IMR-90 (cell line): ENCODE data around the gene FER1L5. TPM values are rescaled to one million over a fixed set of nuclear protein-coding genes. Genes with fewer than 3 reads are reported as not detected.
A peak's percentile ranks its signal among the peaks of the same experiment; 100 is the strongest.

Experiments used
- ATAC-seq: fragments of 200-7000 bp; cut with Tn5 transposase; 2 replicates; pipeline ENCODE4 v1.9.1; 2020; ENCODE audit warnings: low read depth, mild to moderate bottlenecking, moderate library complexity
- BruUV-seq: library from RNA; stranded (reverse); fragments of 400-500 nt; replicated peaks from 2 replicates; lab custom pipeline; 2021; lab: Mats Ljungman, UMichigan
- CTCF ChIA-PET: fragments of 300-600 bp; formaldehyde crosslinking; extraction: SDS; loops from one replicate; lab custom pipeline; 2021; ENCODE audit warnings: antibody characterized with exemption; lab: Yijun Ruan, JAX
- POLR2A ChIA-PET: fragments of 300-600 bp; sonication (Branson Sonifier 250); formaldehyde crosslinking; loops from one replicate; lab custom pipeline; 2022; ENCODE audit warnings: antibody characterized with exemption; ENCODE audit not compliant: unreplicated experiment; lab: Charles Lee
- DNase-seq: peaks from one replicate; pipeline ENCODE4 v3.0.0; 2013
- H2AFZ ChIP-seq: replicated peaks from 2 replicates; pipeline ENCODE3; 2013; ENCODE audit warnings: low read length, mild to moderate bottlenecking; ENCODE audit not compliant: poor library complexity
- H2AK5ac ChIP-seq: 2 replicates; pipeline ENCODE4 v1.6.1; 2013; ENCODE audit warnings: low read depth, low read length, inconsistent platforms
- H2AK9ac ChIP-seq: replicated peaks from 2 replicates; pipeline ENCODE3; 2013; ENCODE audit warnings: mild to moderate bottlenecking, low read depth, low read length, moderate library complexity; ENCODE audit not compliant: poor library complexity
- H2BK120ac ChIP-seq: 2 replicates; pipeline ENCODE4 v1.6.1; 2013; ENCODE audit warnings: low read depth, low read length, inconsistent platforms
- H2BK15ac ChIP-seq: 3 replicates; pipeline ENCODE4 v1.6.1; 2013; ENCODE audit warnings: low read depth, low read length, inconsistent platforms
- H2BK20ac ChIP-seq: 2 replicates; pipeline ENCODE4 v1.6.1; 2013; ENCODE audit warnings: low read depth, mild to moderate bottlenecking, inconsistent platforms, low read length, moderate library complexity
- H2BK5ac ChIP-seq: 2 replicates; pipeline ENCODE4 v1.6.1; 2013; ENCODE audit warnings: mild to moderate bottlenecking, low read depth, low read length, inconsistent platforms; ENCODE audit not compliant: poor library complexity, severe bottlenecking
- H3K14ac ChIP-seq: replicated peaks from 2 replicates; pipeline ENCODE4 v1.6.1; 2013; ENCODE audit warnings: low read depth, low read length, inconsistent platforms
- H3K18ac ChIP-seq: 2 replicates; pipeline ENCODE4 v1.6.1; 2013; ENCODE audit warnings: low read depth, low read length, control low read depth
- H3K23ac ChIP-seq: 2 replicates; pipeline ENCODE4 v1.6.1; 2013; ENCODE audit warnings: low read depth, low read length, inconsistent platforms
- H3K27ac ChIP-seq: 2 replicates; pipeline ENCODE4 v1.5.1; 2013; ENCODE audit warnings: mild to moderate bottlenecking, control low read depth, low read length; ENCODE audit not compliant: insufficient read depth
- H3K27me3 ChIP-seq: 2 replicates; pipeline ENCODE4 v1.6.1; 2013; ENCODE audit warnings: low read length; ENCODE audit not compliant: control insufficient read depth, insufficient read depth
- H3K36me3 ChIP-seq: 2 replicates; pipeline ENCODE4 v1.6.1; 2013; ENCODE audit warnings: low read length, mixed read lengths; ENCODE audit not compliant: control insufficient read depth, insufficient read depth
- H3K4ac ChIP-seq: 2 replicates; pipeline ENCODE4 v1.6.1; 2013; ENCODE audit warnings: low read depth, low read length, inconsistent platforms
- H3K4me1 ChIP-seq: 2 replicates; pipeline ENCODE4 v1.6.1; 2013; ENCODE audit warnings: low read length, mixed read lengths; ENCODE audit not compliant: control insufficient read depth, insufficient read depth
- H3K4me2 ChIP-seq: 2 replicates; pipeline ENCODE4 v1.6.1; 2013; ENCODE audit warnings: low read depth, mild to moderate bottlenecking, control low read depth, low read length, moderate library complexity
- H3K4me3 ChIP-seq: 2 replicates; pipeline ENCODE4 v1.5.1; 2013; ENCODE audit warnings: low read depth, mild to moderate bottlenecking, control low read depth, low read length, moderate library complexity; ENCODE audit not compliant: insufficient read depth
- H3K56ac ChIP-seq: 2 replicates; pipeline ENCODE4 v1.6.1; 2013; ENCODE audit warnings: low read length, inconsistent platforms; ENCODE audit not compliant: insufficient read depth; ENCODE audit errors: extremely low read depth
- H3K79me1 ChIP-seq, 2 experiments: 2 replicates each; pipeline ENCODE4 v1.6.1; 2013; ENCODE audit warnings: low read length in 2 of 2, inconsistent platforms in 1 of 2, low read depth in 1 of 2
- H3K9ac ChIP-seq: 2 replicates; pipeline ENCODE4 v1.6.1; 2013; ENCODE audit warnings: low read depth, low read length, control low read depth
- H3K9me1 ChIP-seq: 2 replicates; pipeline ENCODE4 v1.6.1; 2013; ENCODE audit warnings: low read length, inconsistent platforms; ENCODE audit not compliant: insufficient read depth
- H3K9me3 ChIP-seq: 2 replicates; pipeline ENCODE4 v1.6.1; 2013; ENCODE audit warnings: low read length; ENCODE audit not compliant: control insufficient read depth, insufficient read depth
- H4K20me1 ChIP-seq: 2 replicates; pipeline ENCODE4 v1.6.1; 2013; ENCODE audit warnings: low read length, inconsistent platforms; ENCODE audit not compliant: insufficient read depth
- H4K5ac ChIP-seq: 2 replicates; pipeline ENCODE4 v1.6.1; 2013; ENCODE audit warnings: mild to moderate bottlenecking, low read depth, low read length, control low read depth
- H4K8ac ChIP-seq, 2 experiments: 2 replicates each; pipeline ENCODE4 v1.6.1; 2013; ENCODE audit warnings: low read depth in 2 of 2, low read length in 2 of 2, control low read depth in 1 of 2, inconsistent platforms in 1 of 2
- H4K91ac ChIP-seq: 2 replicates; pipeline ENCODE4 v1.6.1; 2013; ENCODE audit warnings: low read depth, low read length, inconsistent platforms; ENCODE audit not compliant: insufficient read depth
- BHLHE40 ChIP-seq: fragments of 150-350 bp; IDR thresholded peaks from 2 replicates; pipeline ENCODE4 v1.6.1; 2016; ENCODE audit warnings: mild to moderate bottlenecking, low read depth, low read length
- CHD1 ChIP-seq: IDR thresholded peaks from 2 replicates; pipeline ENCODE4 v1.6.1; 2012; ENCODE audit warnings: low read depth, low read length, improper control_type of control experiment
- FOS ChIP-seq: fragments of 150-350 bp; IDR thresholded peaks from 2 replicates; pipeline ENCODE4 v1.6.1; 2016; ENCODE audit warnings: low read depth, low read length
- MAZ ChIP-seq: IDR thresholded peaks from 2 replicates; pipeline ENCODE4 v1.6.1; 2012; ENCODE audit warnings: low read depth, mild to moderate bottlenecking, low read length, improper control_type of control experiment, moderate library complexity, borderline replicate concordance
- NFE2L2 ChIP-seq: fragments of 150-350 bp; IDR thresholded peaks from 2 replicates; pipeline ENCODE4 v1.6.1; 2016; ENCODE audit warnings: low read depth, mild to moderate bottlenecking, low read length
- POLR2A ChIP-seq: IDR thresholded peaks from 2 replicates; pipeline ENCODE4 v1.6.1; 2012; ENCODE audit warnings: mild to moderate bottlenecking, low read depth, low read length
- RAD21 ChIP-seq: IDR thresholded peaks from 2 replicates; pipeline ENCODE4 v1.6.1; 2012; ENCODE audit warnings: low read length, improper control_type of control experiment
- RFX5 ChIP-seq: IDR thresholded peaks from 2 replicates; pipeline ENCODE4 v1.8.0; 2012; ENCODE audit warnings: low read depth, mild to moderate bottlenecking, low read length, moderate library complexity
- WGBS, 2 experiments: methylation state at CpG; one replicate each; pipeline versions ENCODE4 v1.1.5 to v1.1.7; 2013; ENCODE audit warnings: missing lambda C conversion rate in 2 of 2; ENCODE audit not compliant: insufficient read length in 1 of 2; ENCODE audit errors: extremely low coverage in 2 of 2; 5-methylcytosine and 5-hydroxymethylcytosine counted together
- dilution Hi-C: fragments of 300-500 bp; cut with HindIII; formaldehyde crosslinking; loops from one replicate; pipeline ENCODE4 v1.14.3; 2018; ENCODE audit warnings: low sequenced_read_pairs; ENCODE audit not compliant: unreplicated experiment
- in situ Hi-C: fragments of 300-500 bp; cut with MboI; formaldehyde crosslinking; loops from 3 replicates; pipeline ENCODE4 v1.14.3; 2019; ENCODE audit warnings: low sequenced_read_pairs, inconsistent platforms, mixed read lengths
- intact Hi-C: fragments of 100-400 bp; cut with micrococcal nuclease; formaldehyde crosslinking; loops from 2 replicates; pipeline ENCODE4 v1.10.0; 2022
- polyA plus RNA-seq, 3 experiments: library from polyadenylated mRNA; depleted of rRNA; stranded (reverse); fragments of >200 nt; gene quantifications; 2 replicates each; pipeline ENCODE4 v1.2.3, GENCODE V29; 2012; ENCODE audit warnings: low replicate concordance in 1 of 3
- total RNA-seq: library from RNA; depleted of rRNA; stranded (reverse); fragments of >200 nt; gene quantifications from 2 replicates; pipeline ENCODE4 v1.2.3, GENCODE V29; 2012
- TF ChIP-seq, protein P1 (sequence below): fragments of 150-350 bp; IDR thresholded peaks from 2 replicates; pipeline ENCODE4 v1.6.1; 2017; ENCODE audit warnings: mild to moderate bottlenecking, antibody characterized with exemption, low read length, low read depth
- TF ChIP-seq, protein P2 (sequence below): fragments of 150-350 bp; IDR thresholded peaks from 2 replicates; pipeline ENCODE4 v1.6.1; 2016; ENCODE audit warnings: low read depth, mild to moderate bottlenecking, low read length, moderate library complexity, borderline replicate concordance
- TF ChIP-seq, protein P3 (sequence below): conservative IDR thresholded peaks from 2 replicates; pipeline ENCODE4 v1.5.1; 2012; ENCODE audit warnings: mild to moderate bottlenecking, low read depth, low read length, improper control_type of control experiment

The FER1L5 gene
- total and polyA plus RNA-seq, 2 of the 4 experiments (the other 2 are of a cell fraction) = 0.15 to 0.36 TPM

DNA sequence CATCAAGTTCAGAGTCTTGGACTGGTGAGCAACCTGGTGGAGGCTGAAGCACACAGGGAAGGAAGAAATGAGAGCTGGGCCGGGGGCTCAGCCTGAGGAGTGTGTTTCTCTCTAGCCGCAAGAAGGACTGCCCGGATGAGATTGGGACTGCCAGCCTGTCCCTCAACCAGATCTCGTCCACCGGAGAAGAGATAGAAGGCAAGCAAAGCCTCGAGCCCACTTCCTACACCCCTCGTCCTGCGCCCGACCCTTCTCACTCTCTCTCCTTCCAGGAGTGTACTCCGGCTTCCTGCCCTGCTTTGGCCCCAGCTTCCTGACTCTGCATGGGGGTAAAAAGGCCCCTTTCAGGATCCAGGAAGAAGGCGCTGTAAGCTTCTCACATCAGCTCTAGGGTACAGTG, 26.2 kb downstream of the FER1L5 start:
- Histone ChIP-seq H3K23ac (no peak overlapping the region), H2BK120ac (no peak overlapping the region), H4K8ac (no peak overlapping the region), H2BK20ac (no peak overlapping the region), H2AK5ac (no peak overlapping the region), H3K36me3 (no peaks in the 10 kb centered on the region), H3K4me1 (peaks cover 4% of the 10 kb centered on the region), H4K5ac (no peak overlapping the region), H4K20me1 (no peaks in the 10 kb centered on the region), H3K4me3 (no peak overlapping the region), H3K4me2 (no peak overlapping the region), H3K9me3 (no peaks in the 10 kb centered on the region), H3K56ac (no peak overlapping the region), H2AK9ac (no peak overlapping the region), H3K18ac (no peak overlapping the region), H2BK5ac (peak overlapping the region; percentile 14), H3K14ac (no peak overlapping the region), H3K4ac (no peak overlapping the region), H4K91ac (no peak overlapping the region), H3K9me1 (peaks cover 7% of the 10 kb centered on the region), H3K9ac (no peak overlapping the region), H3K27me3 (peaks cover 2% of the 10 kb centered on the region; the same call in 1 of the 2 replicates), H3K79me1 (0 out of 4 replicates have a peak, but pooled peaks cover 0 to 5% of the 10 kb centered on the region in 2 experiments), H3K27ac (no peak overlapping the region), H2AFZ (peak overlapping the region; percentile 14), H2BK15ac (no peak overlapping the region)
- dilution Hi-C loops = no loop called here
- intact Hi-C loops = no loop called here
- in situ Hi-C loops = no loop called here
- no peak for DNase-seq
- 70% methylated on average over 2 of the region's 11 CpGs; no CpG with 5 or more reads in 1 of the 2 experiments for WGBS, 2 experiments
- TF ChIP-seq FOS (no peak), MAZ (no peak), RFX5 (no peak), NFE2L2 (no peak), RAD21 (no peak), POLR2A (no peak), CHD1 (no peak), BHLHE40 (no peak)
- TF ChIP-seq, protein P1, sequence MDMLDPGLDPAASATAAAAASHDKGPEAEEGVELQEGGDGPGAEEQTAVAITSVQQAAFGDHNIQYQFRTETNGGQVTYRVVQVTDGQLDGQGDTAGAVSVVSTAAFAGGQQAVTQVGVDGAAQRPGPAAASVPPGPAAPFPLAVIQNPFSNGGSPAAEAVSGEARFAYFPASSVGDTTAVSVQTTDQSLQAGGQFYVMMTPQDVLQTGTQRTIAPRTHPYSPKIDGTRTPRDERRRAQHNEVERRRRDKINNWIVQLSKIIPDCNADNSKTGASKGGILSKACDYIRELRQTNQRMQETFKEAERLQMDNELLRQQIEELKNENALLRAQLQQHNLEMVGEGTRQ = no peak
- TF ChIP-seq, protein P2, sequence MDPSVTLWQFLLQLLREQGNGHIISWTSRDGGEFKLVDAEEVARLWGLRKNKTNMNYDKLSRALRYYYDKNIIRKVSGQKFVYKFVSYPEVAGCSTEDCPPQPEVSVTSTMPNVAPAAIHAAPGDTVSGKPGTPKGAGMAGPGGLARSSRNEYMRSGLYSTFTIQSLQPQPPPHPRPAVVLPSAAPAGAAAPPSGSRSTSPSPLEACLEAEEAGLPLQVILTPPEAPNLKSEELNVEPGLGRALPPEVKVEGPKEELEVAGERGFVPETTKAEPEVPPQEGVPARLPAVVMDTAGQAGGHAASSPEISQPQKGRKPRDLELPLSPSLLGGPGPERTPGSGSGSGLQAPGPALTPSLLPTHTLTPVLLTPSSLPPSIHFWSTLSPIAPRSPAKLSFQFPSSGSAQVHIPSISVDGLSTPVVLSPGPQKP = no peak
- TF ChIP-seq, protein P3, sequence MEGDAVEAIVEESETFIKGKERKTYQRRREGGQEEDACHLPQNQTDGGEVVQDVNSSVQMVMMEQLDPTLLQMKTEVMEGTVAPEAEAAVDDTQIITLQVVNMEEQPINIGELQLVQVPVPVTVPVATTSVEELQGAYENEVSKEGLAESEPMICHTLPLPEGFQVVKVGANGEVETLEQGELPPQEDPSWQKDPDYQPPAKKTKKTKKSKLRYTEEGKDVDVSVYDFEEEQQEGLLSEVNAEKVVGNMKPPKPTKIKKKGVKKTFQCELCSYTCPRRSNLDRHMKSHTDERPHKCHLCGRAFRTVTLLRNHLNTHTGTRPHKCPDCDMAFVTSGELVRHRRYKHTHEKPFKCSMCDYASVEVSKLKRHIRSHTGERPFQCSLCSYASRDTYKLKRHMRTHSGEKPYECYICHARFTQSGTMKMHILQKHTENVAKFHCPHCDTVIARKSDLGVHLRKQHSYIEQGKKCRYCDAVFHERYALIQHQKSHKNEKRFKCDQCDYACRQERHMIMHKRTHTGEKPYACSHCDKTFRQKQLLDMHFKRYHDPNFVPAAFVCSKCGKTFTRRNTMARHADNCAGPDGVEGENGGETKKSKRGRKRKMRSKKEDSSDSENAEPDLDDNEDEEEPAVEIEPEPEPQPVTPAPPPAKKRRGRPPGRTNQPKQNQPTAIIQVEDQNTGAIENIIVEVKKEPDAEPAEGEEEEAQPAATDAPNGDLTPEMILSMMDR = no peak
- ChIA-PET CTCF (no interaction called here), POLR2A (no interaction called here)
- ATAC-seq = no peak
- BruUV-seq = no TSS peak
